Epithelial cell of prostate (primary cell): ENCODE measurements around the gene ANK2.

Experiments
- DNase-seq: peaks from one replicate; pipeline ENCODE4 v3.0.0-alpha.2; 2011; ENCODE audit warnings: low read depth, low spot score
- H3K27ac ChIP-seq: fragments of 450-650 bp; 2 replicates; pipeline ENCODE4 v1.5.1; 2017; ENCODE audit warnings: mild to moderate bottlenecking

ANK2 gene

DNA sequence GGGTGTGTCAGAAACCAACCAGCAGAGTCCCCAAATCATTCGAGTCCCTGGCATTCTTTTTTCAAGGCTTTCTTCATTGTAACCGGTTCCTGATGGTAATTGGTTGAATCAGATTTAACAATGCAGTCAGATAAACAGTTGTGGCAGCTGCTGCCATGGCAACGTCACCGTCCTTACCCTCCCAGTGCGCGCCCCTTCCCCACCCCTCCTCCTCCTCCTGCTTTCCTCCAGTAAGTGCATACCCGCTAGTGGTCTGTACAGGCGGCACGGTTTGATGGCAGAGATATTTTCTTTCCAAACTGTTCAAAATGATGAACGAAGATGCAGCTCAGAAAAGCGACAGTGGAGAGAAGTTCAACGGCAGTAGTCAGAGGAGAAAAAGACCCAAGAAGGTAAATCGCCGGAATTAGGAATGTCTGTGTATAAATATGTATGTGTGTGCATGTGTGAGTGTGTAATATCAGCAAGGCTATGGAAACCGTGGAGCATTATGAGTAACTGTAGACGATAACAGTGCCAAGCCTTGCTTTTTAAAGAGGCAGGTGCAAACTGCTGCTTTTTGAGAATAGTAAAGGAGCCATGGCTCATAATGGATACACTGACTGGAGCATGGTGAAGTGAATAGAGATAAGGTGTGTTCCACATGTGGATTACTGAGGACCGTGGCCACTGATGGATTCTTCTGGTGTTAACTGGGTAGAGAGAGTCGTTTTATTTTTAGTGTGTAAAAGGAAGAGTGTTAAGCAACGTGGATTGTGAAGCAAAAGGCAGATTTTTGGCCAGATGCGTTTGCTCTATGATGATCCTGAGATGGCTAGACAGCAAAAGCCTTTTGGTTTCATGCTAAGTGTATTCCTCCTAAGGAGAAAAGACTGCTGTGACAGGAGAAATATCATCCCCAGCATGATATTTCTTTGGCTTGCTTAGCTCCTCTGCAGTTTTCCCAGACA is at the start of gene ANK2:
Gene ANK2, plus strand, starts transcription at position 233 of the 950 bp plus-strand sequence. Its CDS starts 76 bp downstream, at position 309.
- no peak for DNase-seq
- no peak within 1 kb of the TSS for H3K27ac ChIP-seq

- H3K27ac ChIP-seq, result no peak overlapping the region
- peak; percentile 20 for DNase-seq
Measured at GRCh38 chr4:113003841-113004240, 45.6 kb upstream of the ANK2 start.

GRCh38 chr4:113004655-113005054 is 44.8 kb upstream of the ANK2 start:
- no peak overlapping the region for H3K27ac ChIP-seq
- no peak for DNase-seq

DNA sequence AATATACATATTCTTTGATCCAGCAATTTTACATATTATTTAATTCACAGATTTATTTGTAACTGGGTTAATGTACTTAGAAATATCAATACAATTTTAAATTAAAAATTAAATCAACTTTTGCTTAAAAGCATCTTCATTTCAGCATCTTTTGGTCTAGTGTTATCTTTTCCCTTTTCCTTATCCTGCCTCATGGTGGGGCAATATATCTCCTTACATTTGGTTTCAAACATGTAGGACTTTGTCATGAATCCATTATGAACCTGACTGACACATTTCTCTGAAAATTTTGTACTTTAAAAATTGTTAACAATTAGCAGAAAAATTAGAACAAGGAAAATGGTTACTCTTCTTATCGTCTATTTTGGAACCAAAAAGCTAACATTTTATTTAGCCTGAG is 42.8 kb upstream of the ANK2 start:
- DNase-seq, result no peak
- no peak overlapping the region for H3K27ac ChIP-seq

DNA sequence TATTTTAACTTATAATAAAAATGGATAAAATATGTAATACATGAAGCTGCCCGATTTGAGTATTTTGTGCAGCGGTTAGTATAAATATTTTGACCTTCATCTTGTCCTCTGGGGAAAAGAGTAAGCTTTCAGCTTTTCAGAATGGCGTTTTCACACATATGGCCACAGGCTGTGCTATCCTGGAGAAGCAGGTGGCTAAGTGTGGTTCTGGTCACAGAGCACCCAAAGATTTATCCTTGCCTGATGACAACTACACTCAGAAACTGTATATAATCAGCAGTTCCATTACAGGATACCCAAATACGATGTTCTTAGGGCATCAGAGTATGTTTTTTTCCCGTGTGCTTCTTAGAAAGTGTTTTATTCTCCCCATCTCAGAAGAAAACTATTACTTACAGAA is 42.3 kb upstream of the ANK2 start:
- no peak for DNase-seq
- H3K27ac ChIP-seq, result no peak overlapping the region

DNA sequence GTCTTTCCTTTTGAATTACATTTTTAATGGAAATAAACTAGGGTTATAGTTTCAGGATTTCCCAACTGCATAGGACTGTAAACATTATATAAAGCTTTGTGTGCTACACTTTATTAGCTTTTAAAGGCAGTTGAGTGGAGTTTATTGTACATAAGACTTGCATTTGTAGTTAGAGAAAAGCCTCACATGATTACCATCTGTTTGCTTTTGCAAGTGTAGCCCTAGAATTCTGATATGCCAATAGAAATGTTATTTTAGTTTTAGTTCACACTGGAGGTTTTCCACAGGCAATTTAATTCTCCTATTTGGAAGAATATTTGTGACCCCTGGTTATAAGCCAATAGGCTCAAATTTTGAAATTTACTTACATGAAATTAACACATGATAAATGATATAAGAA is 41.3 kb upstream of the ANK2 start:
- no peak overlapping the region for H3K27ac ChIP-seq
- DNase-seq, result no peak

- no peak for DNase-seq
- H3K27ac ChIP-seq, result no peak overlapping the region
Measured at GRCh38 chr4:113008716-113009115, 40.7 kb upstream of the ANK2 start.

DNA sequence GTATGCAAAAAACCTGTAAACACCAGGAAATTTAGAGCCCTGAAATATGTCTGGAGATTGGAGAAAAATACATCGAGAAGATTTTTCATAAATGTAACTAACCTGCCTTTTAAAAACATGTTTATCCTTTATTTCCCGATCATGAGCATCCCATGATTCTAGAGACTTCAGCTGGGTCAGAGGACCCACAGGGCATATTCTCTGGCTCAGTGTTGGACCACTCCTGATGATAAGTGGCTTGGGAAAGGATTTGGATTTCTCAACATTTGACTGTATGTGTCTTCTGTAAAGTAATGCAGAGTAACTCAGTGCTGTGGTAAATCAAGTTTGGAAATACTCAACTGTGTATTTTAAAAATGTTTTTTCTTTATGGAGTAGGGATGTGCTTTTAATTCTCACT is 40.0 kb upstream of the ANK2 start:
- DNase-seq, result no peak
- no peak overlapping the region for H3K27ac ChIP-seq

GRCh38 chr4:113012122-113012725 is 37.2 kb upstream of the ANK2 start:
- no peak overlapping the region for H3K27ac ChIP-seq
- no peak for DNase-seq

- no peak for DNase-seq
- no peak overlapping the region for H3K27ac ChIP-seq
Measured at GRCh38 chr4:113012786-113013185, 36.7 kb upstream of the ANK2 start.

DNA sequence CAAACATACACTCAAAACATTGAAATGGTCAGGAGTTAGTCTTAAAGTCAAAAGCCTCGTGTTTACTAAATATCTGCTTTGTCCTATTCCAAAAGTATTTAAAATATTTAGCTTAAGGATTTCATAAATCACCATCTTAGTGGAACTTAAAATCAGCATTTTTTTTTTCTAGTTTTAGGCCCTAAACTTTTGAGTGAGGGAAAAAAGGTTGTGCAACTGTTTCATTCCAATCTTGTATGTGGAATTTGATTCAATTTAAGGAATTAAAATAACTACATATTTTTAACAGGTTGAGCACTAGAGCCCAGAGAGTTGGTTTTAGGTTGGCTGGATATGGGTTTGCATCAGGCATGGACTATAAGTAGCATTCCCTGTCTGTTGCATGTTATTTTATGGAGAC is 35.7 kb upstream of the ANK2 start:
- H3K27ac ChIP-seq, result no peak overlapping the region
- no peak for DNase-seq

GRCh38 chr4:113016377-113016776 is 33.1 kb upstream of the ANK2 start:
- H3K27ac ChIP-seq, result no peak overlapping the region
- DNase-seq, result no peak

DNA sequence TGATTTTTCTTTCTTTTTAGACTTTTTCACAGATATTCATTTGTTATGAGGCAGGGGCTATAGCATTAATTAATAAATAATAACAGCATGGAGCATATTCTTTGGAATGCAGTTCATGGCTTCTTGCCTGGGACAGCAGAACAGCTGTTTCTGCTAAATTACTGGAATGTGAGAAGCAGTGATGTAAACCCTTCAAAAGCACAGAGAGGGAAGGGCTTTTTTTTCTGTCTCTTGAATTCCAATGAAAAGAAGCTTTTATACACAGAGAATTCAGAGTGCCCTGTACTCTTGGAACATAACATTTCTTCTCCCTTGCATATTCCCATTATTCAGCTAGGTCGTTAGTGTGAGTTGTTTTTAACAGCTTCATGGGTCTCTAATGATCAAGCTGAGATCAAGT is 28.5 kb upstream of the ANK2 start:
- H3K27ac ChIP-seq, result no peak overlapping the region
- DNase-seq, result no peak

DNA sequence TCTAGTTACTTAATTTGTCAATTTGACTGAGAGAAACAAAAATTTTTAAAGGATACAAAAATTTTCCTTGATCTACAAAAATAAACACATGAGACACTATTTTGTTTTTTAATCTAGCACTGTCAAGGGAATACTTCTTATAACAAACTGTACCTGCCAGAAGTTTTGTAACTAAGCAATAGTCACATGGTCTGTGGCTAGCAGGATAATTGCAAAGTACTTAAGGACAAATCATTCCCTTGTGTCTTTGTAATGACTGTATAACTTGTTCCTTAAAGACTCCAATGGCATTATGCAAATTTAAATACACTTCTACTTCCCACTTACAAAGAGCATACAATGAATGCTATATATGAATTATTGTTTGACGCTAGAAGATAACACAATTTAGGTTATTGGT is 25.1 kb upstream of the ANK2 start:
- no peak overlapping the region for H3K27ac ChIP-seq
- no peak for DNase-seq

DNA sequence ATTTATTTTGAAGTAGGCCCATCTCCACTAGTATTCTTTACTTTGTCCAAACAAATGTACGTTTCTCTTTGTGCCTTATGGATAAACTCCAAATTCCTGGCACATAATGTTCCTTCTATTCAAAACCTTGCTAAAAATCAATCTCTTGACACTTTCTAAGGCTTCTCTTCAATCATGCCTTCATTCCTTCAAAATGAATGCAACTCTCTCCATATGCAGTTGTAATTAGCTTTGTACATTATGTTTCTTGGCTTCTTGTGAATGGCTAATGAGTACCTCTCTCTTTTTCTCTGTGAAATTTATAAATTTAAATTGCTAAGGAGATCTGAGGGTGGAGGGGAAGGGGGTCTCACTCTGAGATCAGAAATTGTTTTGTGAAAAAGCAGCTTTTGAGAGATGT is 24.0 kb upstream of the ANK2 start:
- DNase-seq, result no peak
- no peak overlapping the region for H3K27ac ChIP-seq

- no peak for DNase-seq
- no peak overlapping the region for H3K27ac ChIP-seq
Measured at GRCh38 chr4:113026556-113026955, 22.9 kb upstream of the ANK2 start.

GRCh38 chr4:113028074-113028473 is 21.4 kb upstream of the ANK2 start:
- H3K27ac ChIP-seq, result no peak overlapping the region
- DNase-seq, result no peak

DNA sequence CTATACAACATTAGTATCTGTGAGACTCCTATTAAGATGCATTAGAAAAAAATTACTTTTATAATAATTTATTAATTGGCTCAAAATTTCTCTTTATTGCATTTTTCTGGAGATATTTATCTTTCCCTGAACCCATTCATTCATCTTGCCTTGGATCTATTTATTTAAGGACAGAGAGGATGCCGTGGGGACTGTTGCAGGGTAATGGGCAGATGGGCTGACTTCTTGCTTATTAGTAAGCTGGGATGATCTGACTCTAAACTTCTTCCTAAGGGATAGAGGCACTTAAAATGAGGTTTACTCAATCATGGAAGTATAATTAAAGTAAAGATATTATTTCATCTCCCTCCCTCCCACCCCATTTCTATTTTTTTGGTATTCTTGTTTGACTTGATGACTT is 18.2 kb upstream of the ANK2 start:
- no peak for DNase-seq
- H3K27ac ChIP-seq, result no peak overlapping the region

DNA sequence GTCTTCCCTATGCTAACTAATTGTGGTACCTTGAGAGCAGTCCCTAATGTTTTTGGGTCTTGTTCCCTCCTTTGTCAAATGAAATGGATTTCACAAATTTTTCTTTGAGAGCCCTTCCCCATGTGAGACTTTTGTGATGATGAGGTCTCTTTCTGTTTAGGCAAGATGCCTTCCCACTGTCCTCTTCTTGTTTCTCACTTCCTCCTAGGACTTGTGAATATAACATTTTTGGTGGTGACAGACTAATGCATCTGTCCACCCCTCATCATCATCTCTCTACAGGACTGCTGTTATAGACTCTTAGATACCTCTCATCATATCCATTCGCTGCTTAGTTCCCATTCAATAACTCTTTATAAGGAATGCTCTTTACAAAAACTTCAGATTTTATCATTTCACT is 8.7 kb upstream of the ANK2 start:
- DNase-seq, result no peak
- no peak overlapping the region for H3K27ac ChIP-seq

- DNase-seq, result no peak
- H3K27ac ChIP-seq, result no peak overlapping the region
Measured at GRCh38 chr4:113042502-113042901, 7.0 kb upstream of the ANK2 start.

DNA sequence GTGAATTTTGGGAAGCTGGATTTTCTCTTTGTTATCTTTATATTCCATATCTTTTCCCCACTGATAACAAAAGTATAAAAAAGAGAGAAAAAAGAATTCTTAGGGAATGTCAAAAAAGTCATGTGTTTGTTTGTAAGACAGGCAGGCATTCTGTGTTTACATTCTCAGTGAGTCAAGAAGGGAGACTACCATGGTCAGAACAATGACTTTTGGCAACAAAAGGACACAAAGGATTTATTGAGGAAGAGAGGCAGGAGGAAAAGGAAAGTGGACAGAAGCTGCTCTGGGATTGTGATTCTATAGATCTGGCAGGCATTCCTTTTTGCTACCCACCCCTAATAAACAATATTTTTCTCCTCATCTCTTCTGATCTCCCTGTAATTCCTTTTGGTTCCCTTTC is 5.9 kb upstream of the ANK2 start:
- no peak for DNase-seq
- H3K27ac ChIP-seq, result no peak overlapping the region

DNA sequence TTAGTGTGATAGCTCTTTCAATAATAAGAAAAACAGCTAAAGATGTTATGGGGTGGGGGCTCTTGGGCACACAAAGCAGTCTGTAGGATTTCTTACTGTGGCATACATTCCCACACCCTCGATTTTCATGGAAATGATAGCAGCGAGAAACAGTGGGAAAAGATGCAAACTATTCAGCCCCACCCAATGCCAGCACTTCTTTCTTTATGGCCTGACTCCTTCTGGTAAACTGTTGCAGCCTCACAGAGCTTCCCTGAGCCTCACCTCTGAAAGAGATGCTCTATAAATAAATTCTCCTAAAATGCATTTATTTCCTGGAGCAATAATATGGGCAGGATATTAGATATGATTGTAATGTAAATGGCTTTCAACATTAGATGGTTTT is 910 bp downstream of the ANK2 start:
- DNase-seq, result no peak
- H3K27ac ChIP-seq, result no peak overlapping the region
